NCI-H146 treated with DMSO at 0.1 percent for 48 hours (cell line): ENCODE measurements around the gene DGAT2.

Experiments
- DNase-seq: peaks from one replicate; lab custom pipeline; 2025; ENCODE audit not compliant: unreplicated experiment; lab: John Stamatoyannopoulos, UW

Gene DGAT2

GRCh38 chr11:75797792-75798191, 29.2 kb downstream of the DGAT2 start:
- DNase-seq: no peak

GRCh38 chr11:75800136-75800675, 31.6 kb downstream of the DGAT2 start:
- DNase-seq: no peak

GRCh38 chr11:75800728-75801361, 32.3 kb downstream of the DGAT2 start:
- no peak for DNase-seq

- DNase-seq: no peak
Measured at GRCh38 chr11:75801362-75802020, 32.9 kb downstream of the DGAT2 start.

GRCh38 chr11:75802021-75802912, 33.7 kb downstream of the DGAT2 start:
- DNase-seq: no peak

GRCh38 chr11:75802913-75803820, 34.6 kb downstream of the DGAT2 start:
- peak; percentile 82 for DNase-seq

GRCh38 chr11:75809111-75809510, 40.5 kb downstream of the DGAT2 start:
- DNase-seq: no peak

GRCh38 chr11:75809991-75810390, 41.4 kb downstream of the DGAT2 start:
- DNase-seq: no peak

GRCh38 chr11:75810637-75811390, 42.2 kb downstream of the DGAT2 start:
- no peak for DNase-seq

GRCh38 chr11:75811485-75811884, 42.9 kb downstream of the DGAT2 start:
- DNase-seq: no peak

- DNase-seq: no peak
Measured at GRCh38 chr11:75812542-75813040, 44.0 kb downstream of the DGAT2 start.

- no peak for DNase-seq
Measured at GRCh38 chr11:75813124-75813523, 44.5 kb downstream of the DGAT2 start.

GRCh38 chr11:75813622-75814039, 45.1 kb downstream of the DGAT2 start:
- no peak for DNase-seq

GRCh38 chr11:75814363-75814676, 45.7 kb downstream of the DGAT2 start:
- peak; percentile 83 for DNase-seq

- peak; percentile 98 for DNase-seq
Measured at GRCh38 chr11:75814677-75815344, 46.2 kb downstream of the DGAT2 start, which contains the start of gene UVRAG. Gene UVRAG (plus strand): TSS chr11:75815210. CDS start chr11:75815408, 198 bp downstream.

- no peak for DNase-seq
Measured at GRCh38 chr11:75815345-75816168, 47.0 kb downstream of the DGAT2 start.

GRCh38 chr11:75816561-75817239, 48.1 kb downstream of the DGAT2 start:
- DNase-seq: no peak

GRCh38 chr11:75820645-75821044, 52.1 kb downstream of the DGAT2 start:
- no peak for DNase-seq
